Lung (tissue), 12 donors: ENCODE measurements around the gene COX11. TPM values are rescaled to one million over a fixed set of nuclear protein-coding genes. Genes with fewer than 3 reads are reported as not detected.

ENCODE experiments used
- ATAC-seq: fragments of 200-7000 bp; cut with Tn5 transposase; one replicate; pipeline ENCODE4 v1.9.1; 2020; ENCODE audit warnings: moderate number of reproducible peaks; ENCODE audit not compliant: insufficient read depth, low FRiP score
- DNase-seq, 3 donors: peaks; one replicate each; pipeline ENCODE4 v3.0.0-alpha.2; 2013 to 2017
- H3K27ac ChIP-seq, 2 donors: one replicate each; pipeline ENCODE4 v1.5.1; 2013; ENCODE audit warnings: mild to moderate bottlenecking in 2 of 2, moderate library complexity in 2 of 2, control low read depth in 1 of 2, inconsistent platforms in 1 of 2, low read depth in 1 of 2, low read length in 1 of 2
- H3K27me3 ChIP-seq, 3 donors: one replicate each; pipeline ENCODE4 v1.5.1; 2013; ENCODE audit warnings: low read length in 2 of 3; ENCODE audit not compliant: control insufficient read depth in 3 of 3, insufficient read depth in 3 of 3
- H3K36me3 ChIP-seq, 4 donors: one replicate each; pipeline ENCODE4 v1.5.1; 2013; ENCODE audit warnings: low read length in 4 of 4, mild to moderate bottlenecking in 1 of 4, moderate library complexity in 1 of 4; ENCODE audit not compliant: control insufficient read depth in 4 of 4, insufficient read depth in 4 of 4
- H3K4me1 ChIP-seq, 5 donors: one replicate each; pipeline ENCODE4 v1.5.1; 2013; ENCODE audit warnings: low read length in 5 of 5, mild to moderate bottlenecking in 2 of 5, moderate library complexity in 1 of 5; ENCODE audit not compliant: control insufficient read depth in 5 of 5, insufficient read depth in 5 of 5
- H3K4me3 ChIP-seq: one replicate; pipeline ENCODE4 v1.5.1; 2013; ENCODE audit warnings: mild to moderate bottlenecking, control low read depth, moderate library complexity
- H3K9ac ChIP-seq, 2 donors: one replicate each; pipeline ENCODE4 v1.5.1; 2013; ENCODE audit warnings: low read length in 2 of 2, control low read depth in 1 of 2; ENCODE audit not compliant: insufficient read depth in 1 of 2
- H3K9me3 ChIP-seq, 4 donors: one replicate each; pipeline ENCODE4 v1.5.1; 2013; ENCODE audit warnings: low read length in 3 of 4, mild to moderate bottlenecking in 1 of 4, moderate library complexity in 1 of 4; ENCODE audit not compliant: control insufficient read depth in 4 of 4, insufficient read depth in 3 of 4
- CTCF ChIP-seq: IDR thresholded peaks from 2 replicates; pipeline ENCODE4 v1.5.1; 2012; ENCODE audit warnings: mild to moderate bottlenecking; ENCODE audit errors: control extremely low read depth, extremely low read depth
- WGBS, 2 donors: extraction: QIAGEN DNeasy Blood & Tissue Kit; methylation state at CpG; one replicate each; pipeline ENCODE4 v1.1.7; 2013; 5-methylcytosine and 5-hydroxymethylcytosine counted together
- polyA plus RNA-seq, 2 donors: library from polyadenylated mRNA; stranded (reverse); fragments of 200-250 nt; gene quantifications; one replicate each; pipeline ENCODE4 v1.2.1, GENCODE V29; 2013
- total RNA-seq, 2 donors: library from RNA; depleted of rRNA in 1 of 2; stranded (reverse); fragments of >200 nt in 1 of 2; gene quantifications; one replicate each; pipeline ENCODE4 v1.2.1, GENCODE V29; 2014 to 2021
- donor health status: control.
- donor health status: control.
- donor health status: Bipolar disorder and iron deficiency.
- donor health status: healthy.
- donor health status: DM: yes; HTN: yes; CAD: no.

COX11 gene
- total and polyA plus RNA-seq, 4 donors, result 21.8 to 44.6 (median 34.4) TPM

GRCh38 chr17:54927525-54927924 is 40.9 kb downstream of the COX11 start:
- TF ChIP-seq CTCF, result no peak
- no peak for ATAC-seq
- H3K9ac ChIP-seq, result no peak overlapping the region
- no peak for DNase-seq
- H3K27me3 ChIP-seq, result no peaks in the 10 kb centered on the region
- no peaks in the 10 kb centered on the region for H3K4me1 ChIP-seq
- H3K4me3 ChIP-seq, result no peak overlapping the region
- H3K36me3 ChIP-seq, result peaks cover 0 to 2% (median 0%) of the 10 kb centered on the region in 4 donors
- H3K9me3 ChIP-seq, result no peaks in the 10 kb centered on the region
- 78 to 84% methylated on average over 3 of the region's 3 CpGs for WGBS, 2 donors
- H3K27ac ChIP-seq, result no peak overlapping the region

GRCh38 chr17:54924405-54924804 is 44.0 kb downstream of the COX11 start:
- Histone ChIP-seq H3K4me1 (no peaks in the 10 kb centered on the region), H3K9ac (no peak overlapping the region), H3K27ac (no peak overlapping the region), H3K36me3 (peaks cover 0 to 5% (median 1%) of the 10 kb centered on the region in 4 donors), H3K9me3 (no peaks in the 10 kb centered on the region), H3K27me3 (no peaks in the 10 kb centered on the region), H3K4me3 (no peak overlapping the region)
- ATAC-seq (no peak), DNase-seq (no peak)
- TF ChIP-seq CTCF, result no peak
- WGBS, 2 donors, result 92 to 98% methylated on average over 5 of the region's 5 CpGs

- Histone ChIP-seq H3K4me3 (no peak overlapping the region), H3K4me1 (no peaks in the 10 kb centered on the region), H3K9me3 (peaks cover 0 to 6% (median under 1%) of the 10 kb centered on the region in 4 donors), H3K9ac (no peak overlapping the region), H3K27me3 (no peaks in the 10 kb centered on the region), H3K36me3 (peaks cover 0 to 8% (median 5%) of the 10 kb centered on the region in 4 donors), H3K27ac (no peak overlapping the region)
- DNase-seq, result no peak
- ATAC-seq, result no peak
- 87 to 98% methylated on average over 6 of the region's 6 CpGs for WGBS, 2 donors
- no peak for TF ChIP-seq CTCF
These were observed 47.6 kb downstream of the COX11 start for GRCh38 chr17:54920819-54921218.

GRCh38 chr17:54919425-54919824 is 49.0 kb downstream of the COX11 start:
- DNase-seq, result no peak
- Histone ChIP-seq H3K9me3 (peaks cover 0 to 6% (median under 1%) of the 10 kb centered on the region in 4 donors), H3K4me1 (no peaks in the 10 kb centered on the region), H3K4me3 (no peak overlapping the region), H3K9ac (no peak overlapping the region), H3K27ac (no peak overlapping the region), H3K27me3 (no peaks in the 10 kb centered on the region), H3K36me3 (peaks cover 0 to 8% (median 4%) of the 10 kb centered on the region in 4 donors)
- no peak for ATAC-seq
- TF ChIP-seq CTCF, result no peak
